ENCODE measurements around the gene DHCR7. TPM values are rescaled to one million over a fixed set of nuclear protein-coding genes. Genes with fewer than 3 reads are reported as not detected.

DHCR7 gene
- total RNA-seq, 6 experiments from 2014 or later: 42.0 to 320 (median 126) TPM

DNA sequence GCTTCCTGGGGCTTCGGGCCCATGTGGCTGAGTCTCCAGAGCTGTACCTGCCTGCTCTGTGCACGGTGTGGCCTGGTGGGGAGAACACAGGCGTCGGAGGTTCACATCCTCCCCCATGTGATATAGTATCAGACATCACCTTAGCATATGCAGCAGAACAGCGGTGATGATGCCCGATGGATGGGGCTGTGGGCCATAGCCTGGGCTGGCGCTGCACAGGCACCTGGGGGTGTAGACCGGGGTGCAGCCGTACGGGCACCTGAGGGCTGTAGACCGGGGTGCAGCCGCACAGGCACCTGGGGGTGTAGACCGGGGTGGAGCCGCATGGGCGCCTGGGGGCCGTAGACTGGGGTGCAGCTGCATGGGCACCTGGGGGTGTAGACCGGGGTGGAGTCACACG lies 34.0 kb upstream of the DHCR7 start:
- no CpG with 5 or more reads among the region's 18 CpGs for WGBS (ENCODE audit: insufficient coverage, low coverage, low lambda C conversion rate, missing lambda C conversion rate)
- no peak for ATAC-seq

DNA sequence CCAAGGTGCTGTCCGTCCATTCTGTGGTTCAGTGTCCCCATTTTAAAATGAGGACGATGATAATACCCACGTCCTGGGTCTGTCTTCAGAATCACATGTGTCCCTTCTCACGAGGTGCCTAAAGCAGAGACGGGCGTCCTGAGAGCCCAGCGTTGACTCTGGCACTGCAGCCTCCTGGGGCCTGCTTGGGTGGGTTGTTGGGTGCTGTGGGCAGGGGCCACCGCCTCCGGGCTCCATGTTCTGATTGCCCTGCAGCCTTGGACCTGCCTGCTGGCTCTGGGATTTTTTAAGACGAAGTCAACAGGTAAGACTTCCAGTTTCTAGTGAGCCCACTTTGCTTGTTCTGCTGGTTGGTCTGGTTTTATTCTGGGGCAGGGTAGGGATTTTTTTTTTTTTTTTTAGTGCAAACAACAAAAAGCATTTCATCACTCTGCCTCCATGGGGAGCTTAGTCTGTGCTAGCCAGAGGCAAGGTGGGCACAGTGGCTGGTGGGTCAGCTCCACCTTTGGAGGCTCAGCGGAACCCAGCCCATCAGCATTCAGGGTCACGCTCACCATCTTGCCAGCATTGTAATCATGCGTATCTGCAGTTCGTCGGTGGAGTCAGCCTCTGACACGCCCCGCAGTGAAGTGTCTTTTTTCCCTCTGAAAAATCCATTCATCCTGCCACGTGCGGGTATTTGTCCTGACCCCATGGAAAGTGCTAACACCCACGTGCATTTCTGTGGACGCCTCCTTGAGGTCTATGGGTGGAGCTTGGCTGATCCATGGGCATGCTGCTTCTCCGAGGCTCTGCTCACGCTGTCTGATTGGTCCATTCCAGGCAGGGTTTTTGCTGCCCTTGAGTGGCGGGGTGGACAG lies 33.1 kb upstream of the DHCR7 start:
- DNase-seq (no peak), ATAC-seq (no peak)
- no peak overlapping the region for H3K4me3 ChIP-seq
- H3K9me3 ChIP-seq: no peaks in the 10 kb centered on the region
- 78% methylated on average over 3 of the region's 24 CpGs for WGBS (ENCODE audit: insufficient coverage, low coverage, low lambda C conversion rate, missing lambda C conversion rate)
- intact Hi-C loops (cut with DNase I): no loop called here
- H3K27me3 ChIP-seq: no peaks in the 10 kb centered on the region
- no peaks in the 10 kb centered on the region for H3K4me1 ChIP-seq
- H3K36me3 ChIP-seq: peaks cover 0 to 54% (median 5%) of the 10 kb centered on the region in 4 donors
- TF ChIP-seq, protein P1, sequence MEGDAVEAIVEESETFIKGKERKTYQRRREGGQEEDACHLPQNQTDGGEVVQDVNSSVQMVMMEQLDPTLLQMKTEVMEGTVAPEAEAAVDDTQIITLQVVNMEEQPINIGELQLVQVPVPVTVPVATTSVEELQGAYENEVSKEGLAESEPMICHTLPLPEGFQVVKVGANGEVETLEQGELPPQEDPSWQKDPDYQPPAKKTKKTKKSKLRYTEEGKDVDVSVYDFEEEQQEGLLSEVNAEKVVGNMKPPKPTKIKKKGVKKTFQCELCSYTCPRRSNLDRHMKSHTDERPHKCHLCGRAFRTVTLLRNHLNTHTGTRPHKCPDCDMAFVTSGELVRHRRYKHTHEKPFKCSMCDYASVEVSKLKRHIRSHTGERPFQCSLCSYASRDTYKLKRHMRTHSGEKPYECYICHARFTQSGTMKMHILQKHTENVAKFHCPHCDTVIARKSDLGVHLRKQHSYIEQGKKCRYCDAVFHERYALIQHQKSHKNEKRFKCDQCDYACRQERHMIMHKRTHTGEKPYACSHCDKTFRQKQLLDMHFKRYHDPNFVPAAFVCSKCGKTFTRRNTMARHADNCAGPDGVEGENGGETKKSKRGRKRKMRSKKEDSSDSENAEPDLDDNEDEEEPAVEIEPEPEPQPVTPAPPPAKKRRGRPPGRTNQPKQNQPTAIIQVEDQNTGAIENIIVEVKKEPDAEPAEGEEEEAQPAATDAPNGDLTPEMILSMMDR (IDR thresholded peaks at IDR 0.05): no peak
- TF ChIP-seq POLR2A (IDR thresholded peaks at IDR 0.05): no peak
- no peak overlapping the region for H3K27ac ChIP-seq

More for the DNA sequence above, 34.0 kb upstream of the DHCR7 start:
- DNase-seq: no peak
- H3K9me3 ChIP-seq: no peaks in the 10 kb centered on the region
- H3K27ac ChIP-seq: no peak overlapping the region
- peaks cover 0 to 50% (median 5%) of the 10 kb centered on the region in 4 donors for H3K36me3 ChIP-seq
- H3K4me3 ChIP-seq: no peak overlapping the region
- no peaks in the 10 kb centered on the region for H3K4me1 ChIP-seq
- intact Hi-C loops (cut with DNase I): no loop called here
- H3K27me3 ChIP-seq: no peaks in the 10 kb centered on the region
- no peak for TF ChIP-seq POLR2A (IDR thresholded peaks at IDR 0.05)
- TF ChIP-seq, protein P1 (IDR thresholded peaks at IDR 0.05): no peak

DNA sequence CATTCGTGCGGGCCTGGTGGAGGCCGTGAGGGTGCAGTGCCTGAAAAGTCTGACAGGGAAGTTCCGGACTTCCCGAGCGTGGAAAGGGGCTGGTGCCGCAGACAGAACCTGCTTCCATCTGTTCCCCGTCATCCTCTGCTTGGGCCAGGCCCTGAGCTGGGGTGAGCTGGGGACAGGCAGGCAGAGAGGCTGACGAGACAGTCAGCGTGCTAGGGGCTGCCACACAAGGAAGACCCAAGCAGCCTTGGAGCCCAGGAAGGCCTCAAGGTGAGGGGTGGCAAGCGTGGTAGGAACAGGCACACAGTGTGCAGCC lies 30.3 kb upstream of the DHCR7 start:
- TF ChIP-seq, protein P1 (IDR thresholded peaks at IDR 0.05): no peak
- no peak for TF ChIP-seq POLR2A (IDR thresholded peaks at IDR 0.05)
- Histone ChIP-seq H3K9me3 (no peaks in the 10 kb centered on the region), H3K4me3 (no peak overlapping the region), H3K27me3 (no peaks in the 10 kb centered on the region), H3K27ac (no peak overlapping the region), H3K36me3 (peaks cover 0 to 37% (median 9%) of the 10 kb centered on the region in 4 donors), H3K4me1 (no peaks in the 10 kb centered on the region)
- ATAC-seq: no peak
- 89% methylated on average over 8 of the region's 11 CpGs for WGBS (ENCODE audit: insufficient coverage, low coverage, low lambda C conversion rate, missing lambda C conversion rate)
- DNase-seq: peak in 1 of 3 donors; percentile 35
- intact Hi-C loops (cut with DNase I): no loop called here

DNA sequence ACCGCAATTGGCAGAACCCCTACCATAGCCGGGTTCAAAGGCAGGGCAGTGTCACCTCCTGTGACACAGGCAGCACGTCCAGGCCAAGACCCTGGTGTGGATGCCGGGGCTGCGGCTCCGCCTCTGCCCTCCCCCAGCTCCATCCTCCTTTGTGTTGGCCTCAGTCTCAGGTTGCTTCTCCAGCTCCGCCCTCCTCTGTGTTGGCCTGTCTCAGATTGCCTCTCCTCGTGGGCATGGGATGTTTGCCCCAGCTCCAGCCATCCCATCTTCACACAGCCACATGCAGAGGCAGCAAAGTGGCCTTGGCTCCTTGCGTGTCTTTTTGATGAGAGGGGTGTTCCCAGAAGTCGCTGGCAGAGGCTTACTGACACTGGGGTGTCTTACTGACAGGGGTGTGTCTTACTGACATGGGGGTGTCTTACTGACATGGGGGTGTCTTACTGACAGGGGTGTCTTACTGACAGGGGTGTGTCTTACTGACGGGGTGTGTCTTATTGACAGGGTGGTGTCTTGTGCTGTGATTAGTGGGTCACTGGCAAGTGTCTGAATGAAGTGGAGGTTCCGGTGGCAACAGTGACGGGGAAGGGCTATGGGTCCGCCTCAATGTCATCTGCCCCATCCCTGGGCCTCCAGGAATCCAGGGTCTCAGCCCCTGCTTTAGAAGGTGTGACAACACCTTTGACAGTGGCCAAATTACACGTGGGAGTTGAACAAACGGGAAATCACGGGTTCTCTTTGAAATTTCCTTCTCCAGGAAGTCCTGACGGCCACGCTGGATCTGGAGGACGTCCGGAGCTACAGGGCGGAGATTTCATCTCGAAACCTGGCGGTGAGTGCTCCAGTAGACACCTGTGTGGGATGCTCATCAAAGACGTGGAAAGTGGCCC lies 29.7 kb upstream of the DHCR7 start:
- no peak for TF ChIP-seq POLR2A (IDR thresholded peaks at IDR 0.05)
- TF ChIP-seq, protein P1 (IDR thresholded peaks at IDR 0.05): no peak
- peaks cover 0 to 37% (median 10%) of the 10 kb centered on the region in 4 donors for H3K36me3 ChIP-seq
- WGBS (ENCODE audit: insufficient coverage, low coverage, low lambda C conversion rate, missing lambda C conversion rate): 83% methylated on average over 13 of the region's 25 CpGs
- no peak overlapping the region for H3K4me3 ChIP-seq
- H3K27ac ChIP-seq: no peak overlapping the region
- ATAC-seq: no peak
- intact Hi-C loops (cut with DNase I): no loop called here
- no peaks in the 10 kb centered on the region for H3K27me3 ChIP-seq
- DNase-seq: peak in 1 of 3 donors; percentile 17
- H3K4me1 ChIP-seq: no peaks in the 10 kb centered on the region
- no peaks in the 10 kb centered on the region for H3K9me3 ChIP-seq
